ENCODE measurements around the gene CA4.
"Not testable (repeated sequence)": the region's sequence is repeated elsewhere in the genome, so short reads cannot be mapped to it uniquely, and the experiment has no call there.

- TF ChIP-seq CTCF (IDR thresholded peaks at IDR 0.05); PBX3 (IDR thresholded peaks at IDR 0.05); MAX (IDR thresholded peaks at IDR 0.05); POLR2AphosphoS2 (conservative IDR thresholded peaks at IDR 0.05; ENCODE audit: low read length); CHD4 (IDR thresholded peaks at IDR 0.05; ENCODE audit: borderline replicate concordance): not testable (repeated sequence)
Observed at GRCh38 chr17:60116196-60116595, 33.6 kb upstream of the CA4 start.
